Mesenchymal stem cell (in vitro differentiated cells and primary cell): ENCODE measurements around the gene CALML6.

ENCODE experiments used
- DNase-seq: peaks from one replicate; pipeline ENCODE4 v3.0.0-alpha.2; 2013
- H2AFZ ChIP-seq: one replicate; pipeline ENCODE4 v1.6.1; 2013; ENCODE audit warnings: low read depth, mild to moderate bottlenecking, control low read depth, inconsistent platforms, low read length, moderate library complexity
- H2AK5ac ChIP-seq: 2 replicates; pipeline ENCODE4 v1.6.1; 2013; ENCODE audit warnings: low read length, moderate library complexity, mild to moderate bottlenecking, inconsistent platforms; ENCODE audit not compliant: severe bottlenecking
- H2BK120ac ChIP-seq: one replicate; pipeline ENCODE4 v1.6.1; 2013; ENCODE audit warnings: low read depth, mild to moderate bottlenecking, inconsistent platforms, low read length, moderate library complexity
- H2BK12ac ChIP-seq, 2 experiments: one replicate each; pipeline ENCODE4 v1.6.1; 2013; ENCODE audit warnings: inconsistent platforms in 2 of 2, low read length in 2 of 2, mild to moderate bottlenecking in 2 of 2, moderate library complexity in 2 of 2, control low read depth in 1 of 2
- H2BK15ac ChIP-seq: one replicate; pipeline ENCODE4 v1.6.1; 2013; ENCODE audit warnings: mild to moderate bottlenecking, low read depth, inconsistent platforms; ENCODE audit not compliant: poor library complexity, severe bottlenecking
- H2BK5ac ChIP-seq: 2 replicates; pipeline ENCODE4 v1.6.1; 2013; ENCODE audit warnings: low read depth, mild to moderate bottlenecking, low read length, control low read depth, inconsistent platforms; ENCODE audit not compliant: poor library complexity, severe bottlenecking
- H3K14ac ChIP-seq, 2 experiments: one replicate each; pipeline ENCODE4 v1.6.1; 2013; ENCODE audit warnings: inconsistent platforms in 2 of 2, low read length in 2 of 2, control low read depth in 1 of 2, mild to moderate bottlenecking in 1 of 2, moderate library complexity in 1 of 2
- H3K18ac ChIP-seq, 2 experiments: one replicate each; pipeline ENCODE4 v1.6.1; 2013; ENCODE audit warnings: inconsistent platforms in 2 of 2, low read length in 2 of 2, control low read depth in 1 of 2, low read depth in 1 of 2, mild to moderate bottlenecking in 1 of 2
- H3K23ac ChIP-seq, 2 experiments: one replicate each; pipeline ENCODE4 v1.6.1; 2013; ENCODE audit warnings: inconsistent platforms in 2 of 2, low read length in 2 of 2, mild to moderate bottlenecking in 2 of 2, moderate library complexity in 2 of 2, control low read depth in 1 of 2
- H3K27ac ChIP-seq: 2 replicates; pipeline ENCODE4 v1.5.1; 2013; ENCODE audit warnings: mild to moderate bottlenecking, moderate library complexity, low read length, control low read depth, inconsistent platforms; ENCODE audit not compliant: poor library complexity, severe bottlenecking
- H3K27me3 ChIP-seq, 2 experiments: 2 replicates each; pipeline versions ENCODE4 v1.6.1 to v1.7.0; 2013; ENCODE audit warnings: low read length in 2 of 2, mild to moderate bottlenecking in 2 of 2, moderate library complexity in 2 of 2, control low read depth in 1 of 2, inconsistent platforms in 1 of 2; ENCODE audit not compliant: control insufficient read depth in 1 of 2, insufficient read depth in 1 of 2
- H3K36me3 ChIP-seq, 2 experiments: 2 replicates each; pipeline versions ENCODE4 v1.6.1 to v1.7.0; 2013; ENCODE audit warnings: low read length in 2 of 2, control low read depth in 1 of 2, inconsistent platforms in 1 of 2, low read depth in 1 of 2, mild to moderate bottlenecking in 1 of 2; ENCODE audit not compliant: insufficient read depth in 2 of 2, control insufficient read depth in 1 of 2
- H3K4ac ChIP-seq, 2 experiments: one replicate each; pipeline ENCODE4 v1.6.1; 2013; ENCODE audit warnings: inconsistent platforms in 2 of 2, low read length in 2 of 2, mild to moderate bottlenecking in 2 of 2, moderate library complexity in 2 of 2, control low read depth in 1 of 2, low read depth in 1 of 2
- H3K4me1 ChIP-seq: 2 replicates; pipeline ENCODE4 v1.6.1; 2013; ENCODE audit warnings: low read depth, low read length, control low read depth; ENCODE audit not compliant: control insufficient read depth, insufficient read depth
- H3K4me2 ChIP-seq: 2 replicates; pipeline ENCODE4 v1.6.1; 2013; ENCODE audit warnings: low read length, mild to moderate bottlenecking, inconsistent platforms; ENCODE audit not compliant: poor library complexity, severe bottlenecking
- H3K4me3 ChIP-seq, 2 experiments: 2 replicates each; pipeline versions ENCODE4 v1.5.1 to v1.7.0; 2013; ENCODE audit warnings: low read length in 2 of 2, mild to moderate bottlenecking in 2 of 2, control low read depth in 1 of 2, low read depth in 1 of 2; ENCODE audit not compliant: insufficient read depth in 1 of 2
- H3K79me1 ChIP-seq: replicated peaks from 2 replicates; pipeline ENCODE4 v1.6.1; 2013; ENCODE audit warnings: mild to moderate bottlenecking, control low read depth, low read length, inconsistent platforms; ENCODE audit not compliant: poor library complexity, severe bottlenecking
- H3K9ac ChIP-seq: 2 replicates; pipeline ENCODE4 v1.7.0; 2013; ENCODE audit warnings: mild to moderate bottlenecking, low read length, moderate library complexity
- H3K9me3 ChIP-seq: 2 replicates; pipeline ENCODE4 v1.7.0; 2013; ENCODE audit warnings: mild to moderate bottlenecking, low read length; ENCODE audit not compliant: control insufficient read depth
- H4K8ac ChIP-seq: one replicate; pipeline ENCODE4 v1.6.1; 2013; ENCODE audit warnings: inconsistent platforms, mild to moderate bottlenecking, low read length, moderate library complexity
- H4K91ac ChIP-seq: one replicate; pipeline ENCODE4 v1.6.1; 2013; ENCODE audit warnings: mild to moderate bottlenecking, low read length, inconsistent platforms
- WGBS: methylation state at CpG from one replicate; pipeline ENCODE4 v1.1.7; 2013; ENCODE audit warnings: mixed read lengths; 5-methylcytosine and 5-hydroxymethylcytosine counted together

Gene CALML6

GRCh38 chr1:1899967-1900327, 15.1 kb upstream of the CALML6 start:
- Histone ChIP-seq H3K9ac (no peak overlapping the region), H2AK5ac (no peak overlapping the region), H3K18ac (no peak overlapping the region), H2BK12ac (no peak overlapping the region), H3K4me1 (peaks cover 8% of the 10 kb centered on the region), H3K4ac (no peak overlapping the region), H3K27me3 (peaks cover 0 to 10% of the 10 kb centered on the region in 2 experiments), H3K4me3 (no peak overlapping the region), H2BK15ac (no peak overlapping the region), H3K36me3 (no peaks in the 10 kb centered on the region), H3K4me2 (no peak overlapping the region), H3K14ac (no peak overlapping the region), H2AFZ (no peak overlapping the region), H4K91ac (no peak overlapping the region), H2BK5ac (no peak overlapping the region), H3K79me1 (peaks cover under 1% of the 10 kb centered on the region), H2BK120ac (no peak overlapping the region), H3K9me3 (no peaks in the 10 kb centered on the region), H4K8ac (no peak overlapping the region), H3K27ac (no peak overlapping the region), H3K23ac (no peak overlapping the region)
- DNase-seq, result no peak
- WGBS, result 96% methylated on average over 9 of the region's 9 CpGs

GRCh38 chr1:1900883-1901640, 14.0 kb upstream of the CALML6 start:
- Histone ChIP-seq H3K18ac (no peak overlapping the region), H3K14ac (no peak overlapping the region), H2BK120ac (no peak overlapping the region), H3K4me2 (no peak overlapping the region), H3K23ac (no peak overlapping the region), H3K4ac (no peak overlapping the region), H3K4me1 (peaks cover 6% of the 10 kb centered on the region), H3K79me1 (no peaks in the 10 kb centered on the region), H2AFZ (no peak overlapping the region), H3K4me3 (no peak overlapping the region), H3K9ac (no peak overlapping the region), H2BK15ac (no peak overlapping the region), H4K8ac (no peak overlapping the region), H3K36me3 (no peaks in the 10 kb centered on the region), H3K27me3 (no peaks in the 10 kb centered on the region), H3K27ac (no peak overlapping the region), H2BK5ac (no peak overlapping the region), H2AK5ac (no peak overlapping the region), H4K91ac (no peak overlapping the region), H3K9me3 (no peaks in the 10 kb centered on the region), H2BK12ac (peak overlapping the region in 1 of 2 experiments; percentile 33)
- no peak for DNase-seq
- 81% methylated on average over 12 of the region's 14 CpGs for WGBS

GRCh38 chr1:1901641-1902294, 13.3 kb upstream of the CALML6 start:
- H3K4me3 ChIP-seq, result no peak overlapping the region
- H3K4me1 ChIP-seq, result peaks cover 13% of the 10 kb centered on the region
- no peak overlapping the region for H3K9ac ChIP-seq
- no peak overlapping the region for H3K4me2 ChIP-seq
- H4K91ac ChIP-seq, result no peak overlapping the region
- 83% methylated on average over 13 of the region's 13 CpGs for WGBS
- no peak overlapping the region for H2AFZ ChIP-seq
- H3K36me3 ChIP-seq, result peaks cover 0 to under 1% of the 10 kb centered on the region in 2 experiments
- H2BK120ac ChIP-seq, result no peak overlapping the region
- H2BK12ac ChIP-seq, result no peak overlapping the region
- H3K18ac ChIP-seq, result no peak overlapping the region
- H3K27me3 ChIP-seq, result no peaks in the 10 kb centered on the region
- H4K8ac ChIP-seq, result no peak overlapping the region
- no peak for DNase-seq
- no peak overlapping the region for H3K14ac ChIP-seq
- H3K9me3 ChIP-seq, result no peaks in the 10 kb centered on the region
- no peak overlapping the region for H3K27ac ChIP-seq
- no peak overlapping the region for H2BK15ac ChIP-seq
- H2AK5ac ChIP-seq, result no peak overlapping the region
- H2BK5ac ChIP-seq, result no peak overlapping the region
- no peak overlapping the region for H3K23ac ChIP-seq
- H3K79me1 ChIP-seq, result peaks cover under 1% of the 10 kb centered on the region
- no peak overlapping the region for H3K4ac ChIP-seq

- H3K4me2 ChIP-seq, result no peak overlapping the region
- no peak overlapping the region for H2BK12ac ChIP-seq
- WGBS, result 91% methylated on average over 4 of the region's 12 CpGs
- no peak overlapping the region for H3K18ac ChIP-seq
- H3K9me3 ChIP-seq, result no peaks in the 10 kb centered on the region
- H3K9ac ChIP-seq, result no peak overlapping the region
- no peak overlapping the region for H3K4ac ChIP-seq
- peaks cover 21% of the 10 kb centered on the region for H3K4me1 ChIP-seq
- no peak overlapping the region for H3K27ac ChIP-seq
- H3K4me3 ChIP-seq, result no peak overlapping the region
- no peak overlapping the region for H2AFZ ChIP-seq
- DNase-seq, result no peak
- H3K14ac ChIP-seq, result no peak overlapping the region
- H4K8ac ChIP-seq, result no peak overlapping the region
- H3K23ac ChIP-seq, result no peak overlapping the region
- no peak overlapping the region for H2BK15ac ChIP-seq
- H3K36me3 ChIP-seq, result peaks cover 0 to 8% of the 10 kb centered on the region in 2 experiments
- H4K91ac ChIP-seq, result no peak overlapping the region
- H3K27me3 ChIP-seq, result no peaks in the 10 kb centered on the region
- no peak overlapping the region for H2BK120ac ChIP-seq
- no peak overlapping the region for H2BK5ac ChIP-seq
- H3K79me1 ChIP-seq, result peaks cover 8% of the 10 kb centered on the region
- no peak overlapping the region for H2AK5ac ChIP-seq
Observed at GRCh38 chr1:1903224-1903623, 11.8 kb upstream of the CALML6 start.
